H1 (cell line): Measurements from ENCODE around the gene SFT2D1. TPM values are rescaled to one million over a fixed set of nuclear protein-coding genes. Genes with fewer than 3 reads are reported as not detected.

ENCODE experiments used
- CTCF ChIA-PET: fragments of 300-600 bp; sonication (Branson Sonifier 250); formaldehyde crosslinking; loops from one replicate; lab custom pipeline; 2021; ENCODE audit not compliant: partially characterized antibody; lab: Charles Lee
- POLR2A ChIA-PET: fragments of 300-600 bp; sonication (Branson Sonifier 250); formaldehyde crosslinking; loops from one replicate; lab custom pipeline; 2021; ENCODE audit warnings: inconsistent platforms; ENCODE audit not compliant: partially characterized antibody; lab: Charles Lee
- DNase-seq, 2 experiments: peaks; one replicate each; pipeline versions ENCODE4 v3.0.0 to v3.0.0-alpha.2; 2010 to 2022; ENCODE audit warnings: low spot score in 2 of 2, low read depth in 1 of 2, mixed read lengths in 1 of 2
- FAIRE-seq: peaks from 2 replicates; lab custom pipeline; 2011; peaks lifted over from hg19 to GRCh38; lab: Jason Lieb, UNC
- H2AFZ ChIP-seq: 2 replicates; pipeline ENCODE4 v1.8.1; 2012; ENCODE audit warnings: low read length, inconsistent platforms
- H2AK5ac ChIP-seq: 2 replicates; pipeline ENCODE4 v1.6.1; 2013; ENCODE audit warnings: low read depth, low read length
- H2BK120ac ChIP-seq: replicated peaks from 2 replicates; pipeline ENCODE3; 2013; ENCODE audit warnings: low read depth, low read length, inconsistent platforms
- H2BK12ac ChIP-seq: 2 replicates; pipeline ENCODE4 v1.6.1; 2013; ENCODE audit warnings: low read depth, low read length
- H2BK15ac ChIP-seq: 2 replicates; pipeline ENCODE4 v1.6.1; 2013; ENCODE audit warnings: low read length
- H2BK20ac ChIP-seq: 2 replicates; pipeline ENCODE4 v1.6.1; 2013; ENCODE audit warnings: low read length
- H2BK5ac ChIP-seq: 2 replicates; pipeline ENCODE4 v1.6.1; 2013; ENCODE audit warnings: low read depth, low read length
- H3K14ac ChIP-seq: 2 replicates; pipeline ENCODE4 v1.6.1; 2013; ENCODE audit warnings: inconsistent platforms; ENCODE audit not compliant: insufficient read length
- H3K18ac ChIP-seq: 2 replicates; pipeline ENCODE4 v1.6.1; 2013; ENCODE audit warnings: low read length; ENCODE audit errors: extremely low read depth
- H3K23ac ChIP-seq: 2 replicates; pipeline ENCODE4 v1.6.1; 2013; ENCODE audit warnings: inconsistent platforms; ENCODE audit not compliant: insufficient read length
- H3K23me2 ChIP-seq: 2 replicates; pipeline ENCODE4 v1.6.1; 2013; ENCODE audit warnings: low read depth, low read length
- H3K27ac ChIP-seq: 2 replicates; pipeline ENCODE4 v1.6.1; 2011; ENCODE audit warnings: low read depth, low read length, inconsistent platforms
- H3K27me3 ChIP-seq, 4 experiments: replicated peaks in 1 of 4; 1 replicate in 1 of 4; 2 replicates in 3 of 4; pipeline versions ENCODE4 v1.6.1 to v1.8.1; 2011 to 2013; ENCODE audit warnings: low read length in 3 of 4, mild to moderate bottlenecking in 3 of 4, inconsistent platforms in 2 of 4, mixed read lengths in 2 of 4, moderate library complexity in 1 of 4; ENCODE audit not compliant: control insufficient read depth in 3 of 4, insufficient read depth in 3 of 4; ENCODE audit errors: extremely low read depth in 1 of 4
- H3K36me3 ChIP-seq, 4 experiments: 2 replicates each; pipeline versions ENCODE4 v1.6.1 to v1.8.1; 2011 to 2013; ENCODE audit warnings: mild to moderate bottlenecking in 4 of 4, low read length in 3 of 4, moderate library complexity in 2 of 4, control low read depth in 1 of 4, inconsistent platforms in 1 of 4; ENCODE audit not compliant: insufficient read depth in 4 of 4, control insufficient read depth in 2 of 4
- H3K4ac ChIP-seq: replicated peaks from 2 replicates; pipeline ENCODE3; 2013; ENCODE audit warnings: low read length, low read depth, mixed read lengths, inconsistent platforms; ENCODE audit not compliant: insufficient read length
- H3K4me1 ChIP-seq, 4 experiments: replicated peaks in 1 of 4; 1 replicate in 1 of 4; 2 replicates in 3 of 4; pipeline versions ENCODE4 v1.6.1 to v1.8.1; 2011 to 2013; ENCODE audit warnings: low read length in 3 of 4, inconsistent platforms in 2 of 4, mixed read lengths in 1 of 4; ENCODE audit not compliant: insufficient read depth in 4 of 4, control insufficient read depth in 3 of 4
- H3K4me2 ChIP-seq, 2 experiments: 2 replicates each; pipeline versions ENCODE4 v1.6.1 to v1.8.1; 2011 to 2013; ENCODE audit warnings: low read depth in 2 of 2, low read length in 2 of 2, control low read depth in 1 of 2, inconsistent platforms in 1 of 2, mild to moderate bottlenecking in 1 of 2; ENCODE audit not compliant: insufficient read depth in 1 of 2
- H3K4me3 ChIP-seq, 4 experiments: fragments of 200-600, 300-600 bp in 1 of 4; sonication (generic), shearing (Covaris generic), sonication (Bioruptor Twin) in 1 of 4; 2 replicates each; pipeline versions ENCODE4 v1.5.1 to v1.8.1; 2011 to 2016; ENCODE audit warnings: low read length in 4 of 4, low read depth in 3 of 4, control low read depth in 2 of 4, inconsistent platforms in 2 of 4, mild to moderate bottlenecking in 2 of 4, mixed read lengths in 1 of 4, moderate library complexity in 1 of 4; ENCODE audit not compliant: insufficient read depth in 2 of 4; ENCODE audit errors: extremely low read depth in 1 of 4
- H3K56ac ChIP-seq: replicated peaks from 2 replicates; pipeline ENCODE3; 2013; ENCODE audit warnings: low read depth, mild to moderate bottlenecking, mixed read lengths, low read length, inconsistent platforms; ENCODE audit not compliant: insufficient read length
- H3K79me1 ChIP-seq: 2 replicates; pipeline ENCODE4 v1.6.1; 2013; ENCODE audit warnings: low read depth, low read length, control low read depth
- H3K79me2 ChIP-seq, 2 experiments: 2 replicates each; pipeline versions ENCODE4 v1.6.1 to v1.8.1; 2012 to 2013; ENCODE audit warnings: low read length in 2 of 2, mild to moderate bottlenecking in 2 of 2, inconsistent platforms in 1 of 2; ENCODE audit not compliant: insufficient read depth in 2 of 2, control insufficient read depth in 1 of 2
- H3K9ac ChIP-seq, 4 experiments: replicated peaks in 1 of 4; 1 replicate in 1 of 4; 2 replicates in 3 of 4; pipeline versions ENCODE4 v1.6.1 to v1.8.1; 2011 to 2013; ENCODE audit warnings: low read depth in 3 of 4, low read length in 3 of 4, control low read depth in 2 of 4, mild to moderate bottlenecking in 2 of 4, moderate library complexity in 2 of 4, inconsistent platforms in 1 of 4; ENCODE audit errors: extremely low read depth in 1 of 4
- H3K9me3 ChIP-seq, 2 experiments: 2 replicates each; pipeline versions ENCODE4 v1.6.1 to v1.8.1; 2012 to 2013; ENCODE audit warnings: mild to moderate bottlenecking in 2 of 2, moderate library complexity in 2 of 2, control low read depth in 1 of 2, inconsistent platforms in 1 of 2, low read depth in 1 of 2, low read length in 1 of 2, mixed read lengths in 1 of 2; ENCODE audit not compliant: insufficient read depth in 2 of 2
- H4K20me1 ChIP-seq, 2 experiments: replicated peaks in 1 of 2; 2 replicates each; pipeline versions ENCODE3 to v1.8.1; 2011 to 2013; ENCODE audit warnings: inconsistent platforms in 2 of 2, low read length in 2 of 2, mild to moderate bottlenecking in 1 of 2; ENCODE audit not compliant: insufficient read depth in 2 of 2, control insufficient read depth in 1 of 2
- H4K5ac ChIP-seq: 2 replicates; pipeline ENCODE4 v1.6.1; 2013; ENCODE audit warnings: low read length, low read depth, mixed read lengths, inconsistent platforms; ENCODE audit not compliant: insufficient read length
- H4K8ac ChIP-seq: 2 replicates; pipeline ENCODE4 v1.8.0; 2013; ENCODE audit warnings: mild to moderate bottlenecking, moderate library complexity, low read length, inconsistent platforms; ENCODE audit not compliant: insufficient read depth; ENCODE audit errors: extremely low read depth
- H4K91ac ChIP-seq: replicated peaks from 2 replicates; pipeline ENCODE3; 2013; ENCODE audit warnings: low read length, mixed read lengths, inconsistent platforms; ENCODE audit not compliant: insufficient read length
- GABPA ChIP-seq: IDR thresholded peaks from 2 replicates; pipeline ENCODE4 v1.6.1; 2011; ENCODE audit warnings: mild to moderate bottlenecking, low read length, moderate library complexity, borderline replicate concordance; ENCODE audit not compliant: insufficient read depth
- PHF8 ChIP-seq: fragments of 200-600 bp; sonication (generic); conservative IDR thresholded peaks from 2 replicates; pipeline ENCODE4 v1.7.1; 2012; ENCODE audit warnings: low read depth, mild to moderate bottlenecking, inconsistent platforms, low read length, moderate library complexity
- WGBS, 2 experiments: shearing (Covaris generic) in 1 of 2; methylation state at CpG; one replicate each; pipeline versions ENCODE4 v1.1.6 to v1.1.7; 2013 to 2015; ENCODE audit warnings: low lambda C conversion rate in 2 of 2, mixed read lengths in 2 of 2, inconsistent platforms in 1 of 2, low coverage in 1 of 2, missing lambda C conversion rate in 1 of 2; ENCODE audit not compliant: insufficient replicate concordance in 2 of 2, insufficient coverage in 1 of 2, insufficient read length in 1 of 2; ENCODE audit errors: extremely low coverage in 1 of 2, missing lambda C conversion rate in 1 of 2; 5-methylcytosine and 5-hydroxymethylcytosine counted together
- polyA plus RNA-seq, 7 experiments: library from polyadenylated mRNA; depleted of rRNA in 3 of 7; stranded (reverse) in 5 of 7; unstranded in 2 of 7; fragments of >200 nt in 5 of 7; fragments of 200-250 nt in 2 of 7; gene quantifications; 1 replicate in 5 of 7; 2 replicates in 1 of 7; 4 replicates in 1 of 7; pipeline versions ENCODE4 v1.2.1 to v1.2.3, GENCODE V29; 2011 to 2013; ENCODE audit warnings: missing spikeins in 2 of 7, mixed read lengths in 2 of 7
- total RNA-seq: library from RNA; stranded (reverse); fragmentation: NEBNext Ultra II Directional; extraction: Animal tissue kit (Norgen Biotek cat#: 25700); gene quantifications from 2 replicates; pipeline ENCODE4 v1.2.1, GENCODE V29; 2021

Gene SFT2D1
- total and polyA plus RNA-seq, 2 of the 8 experiments (the other 6 are each of a cell fraction or from before 2014, with no cell fraction given) = 52.3 to 76.1 TPM

DNA sequence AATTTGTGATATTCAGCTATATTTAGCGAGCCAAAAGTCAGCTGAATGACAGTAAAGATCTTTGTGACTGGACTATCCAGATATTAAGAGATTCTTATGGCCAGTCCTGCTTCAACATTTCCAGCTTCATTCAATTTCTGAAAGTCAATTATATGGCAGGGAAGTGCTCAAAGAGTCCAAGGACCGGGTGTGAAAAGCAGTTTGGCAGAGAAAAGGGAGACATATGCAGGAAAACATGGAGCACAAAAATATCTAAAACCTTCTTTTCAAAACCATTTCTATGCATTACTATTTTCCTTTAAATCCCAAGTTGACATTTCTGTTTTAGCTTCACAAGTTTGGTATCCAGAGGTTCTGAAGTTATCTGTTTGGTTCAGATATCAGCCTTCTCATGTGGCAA, 35.4 kb upstream of the SFT2D1 start:
- FAIRE-seq (no peak), DNase-seq (no peak)
- Histone ChIP-seq H3K56ac (no peak overlapping the region), H2AFZ (no peak overlapping the region), H4K91ac (no peak overlapping the region), H3K36me3 (no peaks in the 10 kb centered on the region), H2BK20ac (no peak overlapping the region), H3K79me2 (0 out of 4 replicates have a peak, but pooled peaks cover 0 to 4% of the 10 kb centered on the region in 2 experiments), H4K20me1 (peaks cover 0 to 3% of the 10 kb centered on the region in 2 experiments), H3K4me1 (peaks cover 0 to 4% (median 1%) of the 10 kb centered on the region in 4 experiments; a peak in 3 of 7 replicates), H3K23ac (no peak overlapping the region), H3K27me3 (no peaks in the 10 kb centered on the region), H3K18ac (no peak overlapping the region), H3K14ac (no peak overlapping the region), H3K4me3 (no peak overlapping the region), H3K4me2 (no peak overlapping the region), H3K27ac (no peak overlapping the region), H3K9ac (no peak overlapping the region), H4K8ac (no peak overlapping the region), H2BK5ac (no peak overlapping the region), H3K23me2 (peaks cover 5% of the 10 kb centered on the region), H3K4ac (no peak overlapping the region), H2AK5ac (no peak overlapping the region), H3K79me1 (no peaks in the 10 kb centered on the region; the same call in 1 of the 2 replicates), H4K5ac (no peak overlapping the region), H2BK120ac (no peak overlapping the region), H3K9me3 (no peaks in the 10 kb centered on the region), H2BK12ac (no peak overlapping the region), H2BK15ac (no peak overlapping the region)
- ChIA-PET POLR2A (interaction anchor here (0.9 to 1.5 kb wide), 4 partner anchors 13 to 58 kb away, joined by 3 to 4 read pairs (median 4); no protein-coding TSS in a partner anchor), CTCF (interaction anchor here (0.8 to 6.4 kb wide), 6 partner anchors 21 to 102 kb away, joined by 3 to 88 read pairs (median 7); partner anchors contain the start of gene PRR18)
- 44% methylated on average over 2 of the region's 2 CpGs; no CpG with 5 or more reads in 1 of the 2 experiments for WGBS, 2 experiments
- no peak for TF ChIP-seq GABPA
- no peak for TF ChIP-seq PHF8
